HL-60/S4 (cell line): ENCODE measurements around the gene NT5C1A.

Experiments
- in situ Hi-C: fragments of 300-500 bp; cut with MboI; formaldehyde crosslinking; loops from 2 replicates; pipeline ENCODE4 v1.14.3; 2022; ENCODE audit warnings: low sequenced_read_pairs

Gene NT5C1A

GRCh38 chr1:39690225-39690624, 18.3 kb upstream of the NT5C1A start:
- in situ Hi-C loops: no loop called here

- in situ Hi-C loops: no loop called here
Measured at GRCh38 chr1:39689635-39690034, 17.7 kb upstream of the NT5C1A start.

- in situ Hi-C loops: no loop called here
Measured at GRCh38 chr1:39689214-39689613, 17.3 kb upstream of the NT5C1A start.

GRCh38 chr1:39688706-39689105, 16.8 kb upstream of the NT5C1A start:
- in situ Hi-C loops: no loop called here

GRCh38 chr1:39687243-39687642, 15.3 kb upstream of the NT5C1A start:
- in situ Hi-C loops: no loop called here

- in situ Hi-C loops: no loop called here
Measured at GRCh38 chr1:39685071-39685470, 13.2 kb upstream of the NT5C1A start.

GRCh38 chr1:39684313-39684664, 12.4 kb upstream of the NT5C1A start:
- in situ Hi-C loops: no loop called here

GRCh38 chr1:39683591-39684312, 11.8 kb upstream of the NT5C1A start:
- in situ Hi-C loops: no loop called here

GRCh38 chr1:39681999-39682398, 10.1 kb upstream of the NT5C1A start:
- in situ Hi-C loops: no loop called here

GRCh38 chr1:39681294-39681693, 9.4 kb upstream of the NT5C1A start:
- in situ Hi-C loops: no loop called here

- in situ Hi-C loops: no loop called here
Measured at GRCh38 chr1:39680751-39681150, 8.8 kb upstream of the NT5C1A start.

GRCh38 chr1:39679821-39680220, 7.9 kb upstream of the NT5C1A start:
- in situ Hi-C loops: no loop called here

GRCh38 chr1:39678889-39679288, 7.0 kb upstream of the NT5C1A start:
- in situ Hi-C loops: no loop called here

- in situ Hi-C loops: no loop called here
Measured at GRCh38 chr1:39677645-39678044, 5.7 kb upstream of the NT5C1A start.

GRCh38 chr1:39676948-39677548, 5.1 kb upstream of the NT5C1A start:
- in situ Hi-C loops: no loop called here

- in situ Hi-C loops: no loop called here
Measured at GRCh38 chr1:39675220-39675619, 3.3 kb upstream of the NT5C1A start.

GRCh38 chr1:39673215-39673614, 1.3 kb upstream of the NT5C1A start:
- in situ Hi-C loops: no loop called here

- in situ Hi-C loops: no loop called here
Measured at GRCh38 chr1:39672551-39672947, 642 bp upstream of the NT5C1A start.

- in situ Hi-C loops: no loop called here
Measured at GRCh38 chr1:39671433-39671792, 494 bp downstream of the NT5C1A start.

- in situ Hi-C loops: no loop called here
Measured at GRCh38 chr1:39670689-39671088, 1.2 kb downstream of the NT5C1A start.

GRCh38 chr1:39668894-39669293, 3.0 kb downstream of the NT5C1A start:
- in situ Hi-C loops: no loop called here

- in situ Hi-C loops: no loop called here
Measured at GRCh38 chr1:39668111-39668510, 3.8 kb downstream of the NT5C1A start.

- in situ Hi-C loops: no loop called here
Measured at GRCh38 chr1:39666772-39667171, 5.1 kb downstream of the NT5C1A start.
